NB4 (cell line): Measurements from ENCODE around the gene SLC49A3.

Source experiments
- DNase-seq: peaks from one replicate; pipeline ENCODE4 v3.0.0; 2010; ENCODE audit warnings: low read depth
- H3K4me3 ChIP-seq: one replicate; pipeline ENCODE4 v1.5.1; 2011; ENCODE audit warnings: mild to moderate bottlenecking, low read depth, low read length, moderate library complexity
- MYC ChIP-seq: IDR thresholded peaks from 2 replicates; pipeline ENCODE4 v1.6.1; 2011; ENCODE audit warnings: low read depth, low read length
- POLR2A ChIP-seq: IDR thresholded peaks from 2 replicates; pipeline ENCODE4 v1.6.1; 2011; ENCODE audit warnings: mild to moderate bottlenecking; ENCODE audit not compliant: insufficient read length; ENCODE audit errors: extremely low read depth
- TF ChIP-seq, protein P1 (sequence below): IDR thresholded peaks from 2 replicates; pipeline ENCODE4 v1.6.1; 2011; ENCODE audit warnings: low read depth, low read length
- TF ChIP-seq, protein P2 (sequence below): IDR thresholded peaks from one replicate; pipeline ENCODE4 v1.5.1; 2012; ENCODE audit warnings: low read depth, low read length

SLC49A3 gene

GRCh38 chr4:651884-652642 lies 36.9 kb downstream of the SLC49A3 start:
- no peak for DNase-seq
- H3K4me3 ChIP-seq = no peak overlapping the region
- no peak for TF ChIP-seq POLR2A
- TF ChIP-seq, protein P1, sequence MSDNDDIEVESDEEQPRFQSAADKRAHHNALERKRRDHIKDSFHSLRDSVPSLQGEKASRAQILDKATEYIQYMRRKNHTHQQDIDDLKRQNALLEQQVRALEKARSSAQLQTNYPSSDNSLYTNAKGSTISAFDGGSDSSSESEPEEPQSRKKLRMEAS = no peak
- TF ChIP-seq, protein P2, sequence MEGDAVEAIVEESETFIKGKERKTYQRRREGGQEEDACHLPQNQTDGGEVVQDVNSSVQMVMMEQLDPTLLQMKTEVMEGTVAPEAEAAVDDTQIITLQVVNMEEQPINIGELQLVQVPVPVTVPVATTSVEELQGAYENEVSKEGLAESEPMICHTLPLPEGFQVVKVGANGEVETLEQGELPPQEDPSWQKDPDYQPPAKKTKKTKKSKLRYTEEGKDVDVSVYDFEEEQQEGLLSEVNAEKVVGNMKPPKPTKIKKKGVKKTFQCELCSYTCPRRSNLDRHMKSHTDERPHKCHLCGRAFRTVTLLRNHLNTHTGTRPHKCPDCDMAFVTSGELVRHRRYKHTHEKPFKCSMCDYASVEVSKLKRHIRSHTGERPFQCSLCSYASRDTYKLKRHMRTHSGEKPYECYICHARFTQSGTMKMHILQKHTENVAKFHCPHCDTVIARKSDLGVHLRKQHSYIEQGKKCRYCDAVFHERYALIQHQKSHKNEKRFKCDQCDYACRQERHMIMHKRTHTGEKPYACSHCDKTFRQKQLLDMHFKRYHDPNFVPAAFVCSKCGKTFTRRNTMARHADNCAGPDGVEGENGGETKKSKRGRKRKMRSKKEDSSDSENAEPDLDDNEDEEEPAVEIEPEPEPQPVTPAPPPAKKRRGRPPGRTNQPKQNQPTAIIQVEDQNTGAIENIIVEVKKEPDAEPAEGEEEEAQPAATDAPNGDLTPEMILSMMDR = no peak
- no peak for TF ChIP-seq MYC

DNA sequence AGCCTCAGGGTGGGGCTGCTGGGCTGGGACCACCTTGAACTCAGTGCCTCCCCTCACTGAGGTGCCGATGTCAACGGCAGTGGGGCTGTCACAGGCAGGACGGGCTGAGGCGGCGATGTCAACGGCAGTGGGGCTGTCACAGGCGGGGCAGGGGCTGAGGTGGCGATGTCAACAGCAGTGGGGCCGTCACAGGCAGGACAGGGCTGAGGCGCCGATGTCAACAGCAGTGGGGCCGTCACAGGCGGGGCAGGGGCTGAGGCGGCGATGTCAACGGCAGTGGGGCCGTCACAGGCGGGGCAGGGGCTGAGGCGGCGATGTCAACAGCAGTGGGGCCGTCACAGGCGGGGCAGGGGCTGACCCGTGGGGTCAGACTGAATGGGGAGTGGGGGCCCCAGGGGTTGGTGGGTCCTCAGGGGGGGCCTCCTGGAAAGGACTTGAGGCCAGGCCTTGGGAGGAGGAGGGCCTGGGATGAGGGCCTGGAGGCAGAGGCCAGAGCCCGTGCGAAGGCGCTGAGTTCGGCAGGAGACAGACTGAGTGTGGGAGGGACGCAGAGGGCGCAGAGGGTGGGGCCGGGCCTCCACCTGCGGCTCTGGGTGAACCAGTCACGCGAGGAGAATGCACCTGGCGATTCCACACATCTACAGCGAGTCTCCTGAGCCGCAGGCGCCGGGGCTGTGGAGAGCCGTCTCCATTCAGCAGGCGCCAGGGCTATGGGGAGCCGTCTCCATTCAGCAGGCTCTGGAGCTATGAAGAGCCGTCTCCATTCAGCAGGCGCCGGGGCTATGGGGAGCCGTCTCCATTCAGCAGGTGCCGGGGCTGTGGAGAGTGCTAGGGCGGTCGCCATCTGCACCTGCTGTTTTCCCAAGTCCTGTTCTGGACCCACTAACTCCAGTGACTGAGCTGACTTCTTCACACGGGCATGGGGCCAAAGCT lies 37.7 kb downstream of the SLC49A3 start:
- no peak overlapping the region for H3K4me3 ChIP-seq
- TF ChIP-seq MYC = no peak
- no peak for TF ChIP-seq POLR2A
- TF ChIP-seq, protein P2 = no peak
- TF ChIP-seq, protein P1 = no peak
- DNase-seq = no peak

DNA sequence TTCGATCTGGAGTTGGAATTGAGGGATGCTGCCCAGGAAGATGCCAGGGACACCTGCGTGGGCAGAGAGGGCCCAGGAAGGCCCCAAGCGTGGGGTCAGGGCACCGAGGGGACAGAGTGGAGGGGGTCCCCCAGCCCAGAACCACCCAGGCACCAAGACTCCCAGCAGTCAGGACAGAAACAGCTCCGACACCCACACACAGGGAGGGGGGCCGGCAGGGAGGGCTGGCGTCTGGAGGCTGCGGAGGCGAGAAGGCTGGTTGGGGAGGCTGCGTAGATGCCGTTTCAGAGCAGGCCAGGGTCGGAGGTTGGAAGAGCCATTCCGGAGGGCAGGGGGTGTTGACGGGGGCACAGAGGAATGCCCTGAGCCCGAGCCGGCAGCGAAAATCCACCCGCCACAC lies 38.5 kb downstream of the SLC49A3 start:
- H3K4me3 ChIP-seq = no peak overlapping the region
- TF ChIP-seq MYC = no peak
- no peak for TF ChIP-seq POLR2A
- TF ChIP-seq, protein P1 = no peak
- TF ChIP-seq, protein P2 = no peak
- no peak for DNase-seq

- H3K4me3 ChIP-seq = no peak overlapping the region
- no peak for DNase-seq
Observed at GRCh38 chr4:649751-650310, 39.1 kb downstream of the SLC49A3 start.

GRCh38 chr4:649293-649625 lies 39.7 kb downstream of the SLC49A3 start:
- DNase-seq = no peak
- TF ChIP-seq, protein P2 = no peak
- TF ChIP-seq, protein P1 = no peak
- TF ChIP-seq MYC (no peak), POLR2A (no peak)

More at GRCh38 chr4:649751-650310, 39.1 kb downstream of the SLC49A3 start:
- TF ChIP-seq MYC (no peak), POLR2A (no peak)
- TF ChIP-seq, protein P2 = no peak
- TF ChIP-seq, protein P1 = no peak

More at GRCh38 chr4:649293-649625, 39.7 kb downstream of the SLC49A3 start:
- H3K4me3 ChIP-seq = no peak overlapping the region
